ENCODE results near the gene TEX29. TPM values are rescaled to one million over a fixed set of nuclear protein-coding genes. Genes with fewer than 3 reads are reported as not detected.

Gene TEX29
- total and polyA plus RNA-seq, 9 of the 15 experiments (the other 6 are each of a cell fraction or from before 2014, with no cell fraction given) = 0.11 TPM; not detected in 7

DNA sequence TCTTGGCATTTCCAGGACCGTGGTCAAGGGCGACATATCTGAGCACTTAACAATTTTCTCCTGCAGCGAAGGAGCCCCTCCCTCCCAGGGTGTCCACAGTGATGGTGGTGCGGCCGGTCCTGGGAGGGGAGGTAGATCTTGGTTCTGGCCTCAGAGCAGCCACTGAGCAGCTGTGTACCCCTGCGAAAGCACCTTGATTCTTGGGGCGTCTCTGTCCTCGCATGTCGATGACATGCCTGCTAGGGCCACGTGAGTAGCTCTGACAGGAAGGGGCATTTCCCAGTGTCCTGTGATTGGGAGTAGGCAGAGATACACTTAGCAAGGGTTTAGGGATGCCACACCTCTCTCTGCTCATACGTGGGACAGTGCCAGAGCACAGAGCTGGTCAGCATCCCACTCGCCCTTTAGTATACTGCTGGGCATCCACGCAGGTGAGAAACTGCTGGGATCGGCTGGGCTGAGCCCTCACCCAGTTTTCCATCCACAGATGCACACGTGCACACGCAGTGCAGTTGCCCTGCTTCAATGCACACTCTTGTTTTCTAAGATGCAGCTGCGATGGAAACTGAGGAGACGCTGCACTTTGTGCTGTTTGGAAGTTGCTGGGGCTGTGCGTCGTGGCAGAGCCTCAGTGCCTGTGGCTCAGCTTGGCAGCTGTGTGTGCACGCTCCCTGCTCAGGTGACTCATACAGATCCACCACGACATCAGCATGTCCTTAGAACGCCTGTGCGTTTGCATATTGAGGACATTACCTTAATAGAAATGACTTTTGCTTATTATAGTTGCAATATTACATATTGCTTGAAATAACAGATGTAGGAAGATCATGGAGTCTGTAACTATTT, 66.8 kb downstream of the TEX29 start:
- in situ Hi-C loops (cut with MboI) = no loop called here
- no peaks in the 10 kb centered on the region for H3K9me3 ChIP-seq (replicated peaks; ENCODE audit: control insufficient read depth, insufficient read depth, low read depth, low read length)
- peaks cover 3 to 42% of the 10 kb centered on the region in 2 experiments; a peak in 3 of 5 replicates for H3K27me3 ChIP-seq (ENCODE audit: control insufficient read depth in 2 of 2, insufficient read depth in 2 of 2, low read length in 2 of 2)
- no peak overlapping the region for H3K4me2 ChIP-seq (ENCODE audit: insufficient read depth, low read length)
- no peaks in the 10 kb centered on the region for H3K79me2 ChIP-seq (ENCODE audit: control insufficient read depth, insufficient read depth, low read length)
- DNase-seq (ENCODE audit: extremely low read depth in 1 of 4, low spot score in 3 of 4) (no peak), FAIRE-seq (no peak), ATAC-seq (no peak)
- CTCF ChIA-PET (ENCODE audit: low intra/inter-chr PET ratio) = no interaction called here
- no peaks in the 10 kb centered on the region for H3K36me3 ChIP-seq (ENCODE audit: control insufficient read depth, insufficient read depth, low read length)
- no peaks in the 10 kb centered on the region for H4K20me1 ChIP-seq (replicated peaks; ENCODE audit: control insufficient read depth, insufficient read depth, low read length)
- BruUV-seq (replicated peaks) = no TSS peak
- intact Hi-C loops (cut with micrococcal nuclease) = no loop called here
- no peaks in the 10 kb centered on the region for H3K4me1 ChIP-seq (replicated peaks in 1 of 2; ENCODE audit: control insufficient read depth in 2 of 2, insufficient read depth in 2 of 2, low read length in 2 of 2)
- WGBS (ENCODE audit: insufficient coverage, low coverage, missing lambda C conversion rate) = 1% methylated on average over 21 of the region's 24 CpGs
- H3K4me3 ChIP-seq = no peak overlapping the region
- no peaks in the 10 kb centered on the region for H3K9me1 ChIP-seq (ENCODE audit: control insufficient read depth, insufficient read depth, low read length)
- POLR2A ChIA-PET = no interaction called here
- H3K27ac ChIP-seq (ENCODE audit: extremely low read depth, low read depth, low read length) = no peak overlapping the region
- H3K9ac ChIP-seq (ENCODE audit: insufficient read depth in 1 of 2, low read depth in 2 of 2, low read length in 2 of 2) = no peak overlapping the region
- H2AFZ ChIP-seq (ENCODE audit: low read depth, low read length) = no peak overlapping the region
- TF ChIP-seq ZEB2 (IDR thresholded peaks at IDR 0.05) (no peak), SFPQ (IDR thresholded peaks at IDR 0.05; ENCODE audit: low read depth, low read length) (no peak), BRD4 (IDR thresholded peaks at IDR 0.05) (no peak), TAL1 (IDR thresholded peaks at IDR 0.05) (no peak), ZNF696 (CRISPR knock-in tag; conservative IDR thresholded peaks at IDR 0.05) (no peak), HMGN3 (IDR thresholded peaks at IDR 0.05; ENCODE audit: borderline replicate concordance, extremely low read depth, insufficient read length, low read depth, low read length) (no peak), SP1 (CRISPR knock-in tag; IDR thresholded peaks at IDR 0.05) (no peak), KAT2B (IDR thresholded peaks at IDR 0.05; ENCODE audit: low read depth, low read length) (no peak), RBM25 (IDR thresholded peaks at IDR 0.05; ENCODE audit: low read depth, low read length, severe bottlenecking) (no peak), ZNF583 (CRISPR knock-in tag; IDR thresholded peaks at IDR 0.05) (no peak), E2F3 (CRISPR knock-in tag; IDR thresholded peaks at IDR 0.05) (no peak), ARID2 (IDR thresholded peaks at IDR 0.05) (no peak), RFX1 (IDR thresholded peaks at IDR 0.05) (no peak), SPI1 (IDR thresholded peaks at IDR 0.05; ENCODE audit: borderline replicate concordance, low read depth, low read length) (no peak), POLR2B (IDR thresholded peaks at IDR 0.05; ENCODE audit: low read depth, partially characterized antibody) (no peak), KDM4B (IDR thresholded peaks at IDR 0.05; ENCODE audit: borderline replicate concordance in 2 of 2, low read depth in 1 of 2) (no peak), TEAD1 (CRISPR knock-in tag; IDR thresholded peaks at IDR 0.05) (no peak), IRF2 (CRISPR knock-in tag; IDR thresholded peaks at IDR 0.05) (no peak), POLR2G (IDR thresholded peaks at IDR 0.05; ENCODE audit: low read depth, low read length) (no peak)
- TF ChIP-seq, protein P1, sequence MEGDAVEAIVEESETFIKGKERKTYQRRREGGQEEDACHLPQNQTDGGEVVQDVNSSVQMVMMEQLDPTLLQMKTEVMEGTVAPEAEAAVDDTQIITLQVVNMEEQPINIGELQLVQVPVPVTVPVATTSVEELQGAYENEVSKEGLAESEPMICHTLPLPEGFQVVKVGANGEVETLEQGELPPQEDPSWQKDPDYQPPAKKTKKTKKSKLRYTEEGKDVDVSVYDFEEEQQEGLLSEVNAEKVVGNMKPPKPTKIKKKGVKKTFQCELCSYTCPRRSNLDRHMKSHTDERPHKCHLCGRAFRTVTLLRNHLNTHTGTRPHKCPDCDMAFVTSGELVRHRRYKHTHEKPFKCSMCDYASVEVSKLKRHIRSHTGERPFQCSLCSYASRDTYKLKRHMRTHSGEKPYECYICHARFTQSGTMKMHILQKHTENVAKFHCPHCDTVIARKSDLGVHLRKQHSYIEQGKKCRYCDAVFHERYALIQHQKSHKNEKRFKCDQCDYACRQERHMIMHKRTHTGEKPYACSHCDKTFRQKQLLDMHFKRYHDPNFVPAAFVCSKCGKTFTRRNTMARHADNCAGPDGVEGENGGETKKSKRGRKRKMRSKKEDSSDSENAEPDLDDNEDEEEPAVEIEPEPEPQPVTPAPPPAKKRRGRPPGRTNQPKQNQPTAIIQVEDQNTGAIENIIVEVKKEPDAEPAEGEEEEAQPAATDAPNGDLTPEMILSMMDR (IDR thresholded peaks at IDR 0.05 in 2 of 3, conservative IDR thresholded peaks at IDR 0.05 in 1 of 3; ENCODE audit: insufficient read depth in 2 of 3, low read depth in 1 of 3, low read length in 3 of 3) = no peak

Data from K562 (cell line).